GM18861 (cell line): ENCODE measurements around the gene OR6C6.
"Not testable (repeated sequence)": the region's sequence is repeated elsewhere in the genome, so short reads cannot be mapped to it uniquely, and the experiment has no call there.

Experiments
- ATAC-seq: cut with Tn5 transposase; IDR thresholded peaks from one replicate; pipeline ENCODE4 v1.9.1; 2021; ENCODE audit not compliant: unreplicated experiment

The OR6C6 gene

DNA sequence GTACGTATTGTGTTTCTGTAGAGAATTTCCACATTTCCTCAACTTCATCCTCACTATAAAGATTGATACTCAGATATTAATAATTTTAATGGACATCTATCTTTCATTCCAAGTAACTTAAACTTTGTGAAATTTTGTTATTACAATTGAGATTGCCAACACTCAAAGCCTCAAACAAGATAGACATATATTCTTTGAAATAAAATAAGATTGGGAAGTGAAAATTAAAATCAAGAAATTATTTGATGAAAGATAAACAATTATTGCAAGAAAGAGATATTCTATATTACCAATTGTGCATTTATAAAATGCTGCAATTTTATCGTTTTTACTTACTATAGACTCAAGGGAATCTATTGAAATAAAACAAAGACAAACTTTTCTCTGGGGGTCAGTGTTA is at the start of gene OR6C6:
OR6C6 (minus strand) TSS at position 101 of the 400 bp plus-strand sequence. CDS start 1,337 bp downstream, outside the sequence.
- no peak for ATAC-seq

DNA sequence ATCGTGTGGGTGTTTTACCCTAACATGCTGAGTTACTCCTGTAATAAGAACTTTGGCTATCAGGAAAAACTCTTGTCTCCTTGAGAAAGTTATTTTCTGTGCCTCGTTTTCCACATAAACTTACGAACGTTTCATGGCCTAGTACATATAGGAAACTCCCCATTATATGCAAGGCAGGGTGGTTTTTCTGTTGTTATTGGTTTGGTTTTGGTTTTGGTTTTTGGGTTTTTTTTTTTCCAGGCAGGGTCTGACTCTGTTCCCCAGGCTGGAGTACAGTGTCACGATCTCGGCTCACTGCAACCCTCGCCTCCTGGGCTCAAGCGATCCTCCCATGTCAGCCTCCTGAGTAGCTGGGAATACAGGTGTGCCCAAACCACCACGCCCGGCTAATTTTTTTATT is 39.6 kb upstream of the OR6C6 start:
- no peak for ATAC-seq

DNA sequence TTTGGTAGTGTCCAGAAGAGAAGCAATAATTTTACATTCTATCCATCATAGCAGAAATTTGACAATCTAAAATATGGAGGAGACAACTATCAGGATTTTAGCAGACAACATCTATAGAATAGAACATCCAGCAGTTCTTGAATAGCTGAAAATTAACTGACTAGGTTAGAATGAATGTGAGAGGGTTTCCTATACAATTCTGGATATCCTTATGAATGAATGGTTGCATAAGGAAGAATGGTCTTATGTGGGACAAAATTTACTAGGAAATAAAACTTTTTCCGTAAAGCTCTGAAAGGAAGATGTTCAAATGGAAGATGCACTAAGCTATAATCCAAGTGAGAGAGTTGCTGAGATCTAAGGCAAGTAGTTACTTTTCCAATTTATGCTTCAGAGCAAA is 34.1 kb upstream of the OR6C6 start, which contains the start of gene OR6C3:
OR6C3 (plus strand) TSS at position 301 of the 400 bp plus-strand sequence. CDS start 955 bp downstream, outside the sequence.
- ATAC-seq: no peak

DNA sequence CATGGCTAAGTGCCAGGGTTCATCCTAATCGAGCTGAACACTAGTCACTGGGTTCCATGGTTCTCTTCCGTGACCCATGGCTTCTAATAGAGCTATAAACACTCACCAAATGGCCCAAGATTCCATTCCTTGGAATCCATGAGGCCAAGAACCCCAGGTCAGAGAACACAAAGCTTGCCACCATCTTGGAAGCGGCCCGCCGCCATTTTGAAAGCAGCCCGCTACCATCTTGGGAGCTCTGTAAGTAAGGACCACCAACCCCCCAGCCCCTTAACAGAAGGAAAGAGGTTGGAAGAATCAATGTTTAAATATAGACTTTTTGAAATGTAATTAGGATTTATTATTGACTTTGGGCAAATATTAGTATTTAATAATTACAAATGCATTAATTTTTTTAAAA is 29.4 kb upstream of the OR6C6 start:
- ATAC-seq: not testable (repeated sequence)

DNA sequence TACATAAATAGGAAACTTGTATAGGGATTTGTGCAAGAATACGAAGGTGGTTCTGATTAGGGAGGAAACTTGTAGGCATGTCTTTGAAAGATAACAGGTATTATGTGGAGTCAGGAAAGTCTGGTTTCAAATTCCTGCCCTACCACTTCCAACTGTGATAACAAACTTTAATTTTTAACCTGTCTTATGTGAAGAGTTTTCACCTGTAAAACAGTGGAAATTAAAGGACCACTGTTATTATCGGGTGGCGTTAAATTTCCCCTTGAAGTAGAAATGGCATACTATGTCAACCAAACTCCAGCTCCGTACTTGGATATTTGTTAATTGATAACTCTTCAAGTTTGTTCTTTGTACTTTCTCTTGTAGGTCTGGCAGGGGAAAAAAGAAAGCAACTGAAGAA is 23.8 kb upstream of the OR6C6 start:
- no peak for ATAC-seq

DNA sequence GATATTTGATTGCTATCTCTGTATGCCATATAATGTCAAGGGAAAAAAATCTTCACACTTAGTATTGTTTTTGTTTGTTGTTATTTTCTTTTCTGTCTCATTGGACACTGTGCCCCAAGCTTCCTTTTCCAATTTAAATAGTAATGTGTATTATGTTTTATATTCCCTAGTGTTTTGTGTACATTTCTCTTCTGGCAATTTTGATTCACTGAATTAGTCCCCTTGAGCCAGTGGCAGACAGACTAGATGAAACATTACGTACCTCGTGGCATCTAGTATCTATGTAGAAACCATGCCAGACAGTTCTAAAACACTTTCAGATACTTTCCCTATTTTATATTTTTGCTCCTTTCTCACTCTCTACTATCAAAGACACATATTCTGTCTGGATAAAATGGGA is 17.7 kb upstream of the OR6C6 start, which contains the start of gene OR6C1:
OR6C1 (plus strand) TSS at position 301 of the 400 bp plus-strand sequence. CDS start 6,257 bp downstream, outside the sequence.
- ATAC-seq: no peak

DNA sequence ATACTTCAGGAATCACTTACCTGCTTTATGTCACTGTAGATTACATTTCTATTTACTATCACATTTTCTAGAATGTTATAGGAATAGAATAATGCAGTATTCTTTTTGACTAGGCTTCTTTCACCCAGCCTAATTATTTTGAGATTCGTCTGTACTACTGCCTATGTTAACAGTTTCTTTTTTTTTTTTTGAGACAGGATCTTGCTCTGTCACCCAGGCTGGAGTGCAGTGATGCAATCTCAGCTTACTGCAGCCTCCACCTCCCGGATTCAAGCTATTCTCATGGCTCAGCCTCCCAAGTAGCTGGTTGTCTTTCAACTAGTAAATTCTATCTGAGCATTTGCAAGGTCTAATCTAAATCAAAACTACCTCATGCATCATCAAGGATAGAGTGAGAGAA is 6.4 kb downstream of the OR6C6 start:
- ATAC-seq: no peak

DNA sequence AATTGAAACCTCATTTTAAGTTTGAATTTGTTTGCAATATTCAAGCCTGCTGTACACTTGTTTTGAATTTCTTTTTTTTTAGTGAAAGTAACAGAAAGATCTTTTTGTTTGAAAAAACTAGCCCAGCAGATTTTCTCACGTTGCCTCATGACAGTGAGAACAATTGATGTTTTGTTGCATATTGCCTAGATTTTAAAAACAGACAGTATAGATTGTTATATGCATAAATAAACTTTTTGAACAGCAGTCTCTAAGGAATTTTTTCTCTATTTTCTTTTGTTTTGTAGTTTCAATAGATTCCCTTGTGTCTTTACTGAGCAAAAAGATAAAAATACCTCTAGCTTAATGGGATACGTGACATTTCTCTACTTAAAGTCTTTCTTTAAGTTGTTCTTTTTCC is 15.4 kb downstream of the OR6C6 start:
- ATAC-seq: no peak

DNA sequence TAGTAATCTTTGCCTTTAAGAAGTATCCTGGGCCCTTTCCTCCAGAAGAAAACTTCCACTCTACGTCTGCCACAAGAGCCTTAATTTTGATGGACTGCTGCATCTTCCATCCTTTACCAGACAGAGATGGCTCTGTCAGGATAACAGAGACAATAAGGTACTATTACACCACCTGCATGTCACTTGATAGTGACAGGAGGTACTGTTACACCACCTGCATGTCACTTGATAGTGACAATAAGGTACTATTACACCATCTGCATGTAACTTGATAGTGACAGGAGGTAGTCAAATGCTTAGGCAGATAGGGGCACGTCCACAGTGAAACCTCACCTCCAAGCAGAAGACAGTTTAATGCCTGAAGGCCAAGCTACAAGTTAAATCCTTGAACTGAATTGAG is 38.1 kb downstream of the OR6C6 start:
- ATAC-seq: no peak

DNA sequence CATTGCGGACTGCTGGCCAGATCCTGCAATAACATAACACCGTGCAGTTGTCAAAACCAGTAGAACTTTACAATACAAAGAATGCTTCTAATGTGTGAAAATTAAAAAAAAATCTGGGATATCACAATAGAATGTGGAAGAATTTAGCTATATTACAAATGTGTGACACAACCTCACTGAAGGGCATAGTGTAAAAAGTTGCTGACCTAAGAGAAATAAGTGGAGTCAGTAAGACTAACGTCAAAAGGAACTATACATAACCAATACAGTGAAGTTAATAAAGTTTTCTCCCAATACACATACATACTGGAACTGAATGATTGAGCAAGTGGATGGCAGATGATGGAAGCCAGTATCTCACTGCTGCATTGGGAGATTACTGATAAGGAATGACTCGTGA is 39.5 kb downstream of the OR6C6 start:
- no peak for ATAC-seq

DNA sequence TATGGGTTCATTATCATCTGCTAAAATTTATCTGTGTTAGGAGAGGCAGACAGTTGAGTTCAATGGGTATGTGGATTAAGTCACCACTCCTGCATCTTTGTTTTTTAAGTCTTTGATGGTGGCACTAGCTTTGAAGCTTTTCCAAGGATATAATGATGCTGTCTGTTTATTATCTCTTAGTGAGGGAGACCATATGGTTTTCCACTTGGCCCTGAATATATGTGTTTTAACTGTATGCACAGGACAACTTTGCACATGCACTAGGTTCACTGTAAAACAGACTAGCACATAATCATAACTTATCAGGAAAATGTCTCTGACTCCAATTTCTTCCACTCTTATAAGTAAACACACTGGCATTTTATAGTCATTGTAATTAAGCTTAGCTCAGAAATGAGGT is 43.1 kb downstream of the OR6C6 start:
- ATAC-seq: no peak

DNA sequence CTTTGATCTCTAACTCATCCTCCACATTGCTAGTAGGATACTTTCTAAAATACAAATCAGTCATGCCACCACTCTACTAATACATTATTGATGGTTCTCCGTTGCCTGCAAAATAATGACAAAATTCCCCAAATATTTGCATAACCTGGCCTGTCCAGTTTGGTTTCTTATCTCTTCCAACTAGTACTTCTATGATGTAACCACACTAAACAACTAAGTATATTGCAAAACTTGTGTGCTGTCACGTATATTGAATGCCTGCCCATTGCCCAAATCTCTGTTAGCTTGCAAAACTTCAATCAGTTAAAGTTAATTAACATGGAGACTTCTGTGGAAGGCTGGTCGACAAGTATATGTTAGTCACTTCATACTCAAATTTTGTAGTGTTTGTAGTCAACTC is 45.4 kb downstream of the OR6C6 start:
- no peak for ATAC-seq

DNA sequence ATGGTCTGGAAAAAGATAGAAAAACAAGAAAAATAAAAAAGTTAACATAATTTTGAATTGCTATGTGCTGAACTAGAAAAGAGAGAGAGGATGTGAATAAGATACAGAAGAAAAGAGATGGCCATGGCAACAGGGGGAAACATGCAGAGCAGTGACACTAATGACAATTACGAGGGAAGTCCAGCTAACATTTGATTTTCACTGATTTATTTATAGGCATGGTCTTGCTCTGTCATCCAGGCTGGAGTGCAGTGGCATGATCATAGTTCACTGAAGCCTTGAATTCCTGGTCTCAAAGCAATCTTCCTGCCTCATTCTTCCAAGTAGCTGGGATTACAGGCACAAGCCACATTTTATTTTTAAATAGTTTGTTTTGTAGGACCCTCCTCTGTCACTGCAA is 50.2 kb downstream of the OR6C6 start:
- ATAC-seq: no peak

DNA sequence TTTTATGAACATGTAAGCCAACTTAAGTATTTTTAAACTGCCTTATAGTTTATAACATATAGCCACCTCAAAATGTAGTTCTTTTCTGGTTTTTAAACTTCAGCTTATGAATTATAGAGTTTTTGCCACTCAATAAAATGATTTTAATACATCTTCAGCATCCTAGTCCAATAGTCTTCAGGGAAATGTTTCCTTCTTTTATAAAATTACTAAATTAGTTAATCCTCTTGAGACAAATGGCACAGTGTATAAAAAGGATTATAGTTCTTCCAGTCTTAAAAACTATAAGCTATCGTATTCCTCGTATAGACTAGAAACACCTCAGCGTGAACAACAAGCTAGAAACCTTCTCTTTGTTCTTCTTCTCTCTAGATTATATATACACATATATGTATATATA is 52.1 kb downstream of the OR6C6 start, which contains the start of gene OR6C74:
OR6C74 (plus strand) TSS at position 301 of the 400 bp plus-strand sequence. CDS start 2,679 bp downstream, outside the sequence.
- ATAC-seq: no peak
